ENCODE results near the gene TOP2A. TPM values are rescaled to one million over a fixed set of nuclear protein-coding genes. Genes with fewer than 3 reads are reported as not detected.

Gene TOP2A
- total RNA-seq, 4 donors from 2014 or later, result 0.26 to 145 (median 1.9) TPM; not detected in 1

- H3K36me3 ChIP-seq, result no peaks in the 10 kb centered on the region
- H3K27ac ChIP-seq, result no peak overlapping the region
- intact Hi-C loops (cut with DNase I; ENCODE audit: low total_unique reads), result loop anchor here (10.0 kb wide), 1 partner anchor 182 kb away; no protein-coding TSS in a partner anchor
- no peak for DNase-seq
- TF ChIP-seq CTCF (IDR thresholded peaks at IDR 0.05) (no peak), POLR2A (IDR thresholded peaks at IDR 0.05) (no peak)
- H3K4me3 ChIP-seq, result no peak overlapping the region
- no peaks in the 10 kb centered on the region for H3K27me3 ChIP-seq
- H3K9me3 ChIP-seq, result no peaks in the 10 kb centered on the region
- peaks cover 25 to 29% of the 10 kb centered on the region in 2 donors for H3K4me1 ChIP-seq
These were observed 64.8 kb downstream of the TOP2A start for GRCh38 chr17:40352779-40353394.

GRCh38 chr17:40352237-40352778 lies 65.4 kb downstream of the TOP2A start:
- no peak for DNase-seq
- peak overlapping the region in 1 of 2 donors; percentile 10 for H3K27ac ChIP-seq
- no peaks in the 10 kb centered on the region for H3K27me3 ChIP-seq
- no peak overlapping the region for H3K4me3 ChIP-seq
- peaks cover 31 to 35% of the 10 kb centered on the region in 2 donors for H3K4me1 ChIP-seq
- no peak for TF ChIP-seq POLR2A (IDR thresholded peaks at IDR 0.05)
- no peak for TF ChIP-seq CTCF (IDR thresholded peaks at IDR 0.05)
- H3K9me3 ChIP-seq, result no peaks in the 10 kb centered on the region
- intact Hi-C loops (cut with DNase I; ENCODE audit: low total_unique reads), result loop anchor here (10.0 kb wide), 1 partner anchor 182 kb away; no protein-coding TSS in a partner anchor
- no peaks in the 10 kb centered on the region for H3K36me3 ChIP-seq

GRCh38 chr17:40351359-40352236 lies 66.1 kb downstream of the TOP2A start:
- Histone ChIP-seq H3K4me1 (peaks cover 37 to 42% of the 10 kb centered on the region in 2 donors), H3K36me3 (no peaks in the 10 kb centered on the region), H3K27me3 (no peaks in the 10 kb centered on the region), H3K9me3 (no peaks in the 10 kb centered on the region), H3K4me3 (no peak overlapping the region), H3K27ac (peak overlapping the region in 1 of 2 donors; percentile 10)
- intact Hi-C loops (cut with DNase I; ENCODE audit: low total_unique reads), result loop anchor here (10.0 kb wide), 1 partner anchor 183 kb away; no protein-coding TSS in a partner anchor
- TF ChIP-seq CTCF (IDR thresholded peaks at IDR 0.05) (no peak), POLR2A (IDR thresholded peaks at IDR 0.05) (no peak)
- DNase-seq, result no peak

GRCh38 chr17:40350689-40351358 lies 66.9 kb downstream of the TOP2A start:
- Histone ChIP-seq H3K27ac (peak overlapping the region in 1 of 2 donors; percentile 11), H3K4me3 (no peak overlapping the region), H3K36me3 (no peaks in the 10 kb centered on the region), H3K4me1 (peaks cover 42 to 48% of the 10 kb centered on the region in 2 donors), H3K9me3 (no peaks in the 10 kb centered on the region), H3K27me3 (no peaks in the 10 kb centered on the region)
- intact Hi-C loops (cut with DNase I; ENCODE audit: low total_unique reads), result loop anchor here (10.0 kb wide), 1 partner anchor 184 kb away; no protein-coding TSS in a partner anchor
- no peak for DNase-seq
- TF ChIP-seq CTCF (IDR thresholded peaks at IDR 0.05) (no peak), POLR2A (IDR thresholded peaks at IDR 0.05) (no peak)
